H9 (cell line): ENCODE data around the gene KCNQ2. TPM values are rescaled to one million over a fixed set of nuclear protein-coding genes. Genes with fewer than 3 reads are reported as not detected.

Experiments used
- DNase-seq: peaks from one replicate; pipeline ENCODE4 v3.0.0-alpha.2; 2017
- H2AFZ ChIP-seq: one replicate; pipeline ENCODE4 v1.6.1; 2013; ENCODE audit warnings: mild to moderate bottlenecking, low read length, control low read depth, moderate library complexity
- H2AK5ac ChIP-seq: 2 replicates; pipeline ENCODE4 v1.6.1; 2013; ENCODE audit warnings: low read length, control low read depth, mixed read lengths; ENCODE audit not compliant: insufficient read length
- H2BK120ac ChIP-seq: one replicate; pipeline ENCODE4 v1.6.1; 2013; ENCODE audit warnings: low read depth, mild to moderate bottlenecking, low read length, control low read depth, inconsistent platforms; ENCODE audit not compliant: poor library complexity, severe bottlenecking
- H2BK12ac ChIP-seq: 2 replicates; pipeline ENCODE4 v1.6.1; 2013; ENCODE audit warnings: low read length, control low read depth, mixed read lengths, low read depth; ENCODE audit not compliant: insufficient read length
- H2BK15ac ChIP-seq: 2 replicates; pipeline ENCODE4 v1.6.1; 2013; ENCODE audit warnings: low read depth, low read length, control low read depth
- H2BK20ac ChIP-seq: one replicate; pipeline ENCODE4 v1.6.1; 2013; ENCODE audit warnings: low read depth, mild to moderate bottlenecking, low read length, control low read depth, inconsistent platforms; ENCODE audit not compliant: poor library complexity, severe bottlenecking
- H2BK5ac ChIP-seq: 2 replicates; pipeline ENCODE4 v1.6.1; 2013; ENCODE audit warnings: low read length, control low read depth, mixed read lengths; ENCODE audit not compliant: insufficient read length
- H3K14ac ChIP-seq: 2 replicates; pipeline ENCODE4 v1.6.1; 2013; ENCODE audit warnings: low read length, control low read depth; ENCODE audit not compliant: insufficient read depth
- H3K18ac ChIP-seq: 2 replicates; pipeline ENCODE4 v1.6.1; 2013; ENCODE audit warnings: low read depth, mild to moderate bottlenecking, mixed read lengths, low read length, control low read depth; ENCODE audit not compliant: insufficient read length
- H3K23ac ChIP-seq: 2 replicates; pipeline ENCODE4 v1.6.1; 2013; ENCODE audit warnings: low read length, control low read depth, mixed read lengths, low read depth; ENCODE audit not compliant: insufficient read length
- H3K23me2 ChIP-seq: 2 replicates; pipeline ENCODE4 v1.6.1; 2013; ENCODE audit warnings: low read depth, mild to moderate bottlenecking, mixed read lengths, low read length, control low read depth; ENCODE audit not compliant: insufficient read length, poor library complexity, severe bottlenecking
- H3K27ac ChIP-seq: 2 replicates; pipeline ENCODE4 v1.5.1; 2013; ENCODE audit warnings: low read length, control low read depth, mixed read lengths, low read depth; ENCODE audit not compliant: insufficient read length
- H3K27me3 ChIP-seq: 2 replicates; pipeline ENCODE4 v1.6.1; 2013; ENCODE audit warnings: low read length, control low read depth, inconsistent platforms; ENCODE audit not compliant: insufficient read depth
- H3K4ac ChIP-seq: 2 replicates; pipeline ENCODE4 v1.6.1; 2013; ENCODE audit warnings: low read depth, mild to moderate bottlenecking, control low read depth, inconsistent platforms, low read length, moderate library complexity
- H3K4me1 ChIP-seq: 2 replicates; pipeline ENCODE4 v1.6.1; 2013; ENCODE audit warnings: low read length, control low read depth, inconsistent platforms; ENCODE audit not compliant: insufficient read depth
- H3K4me2 ChIP-seq: 2 replicates; pipeline ENCODE4 v1.6.1; 2013; ENCODE audit warnings: low read length, control low read depth, mixed read lengths; ENCODE audit not compliant: insufficient read length, insufficient read depth
- H3K56ac ChIP-seq: 2 replicates; pipeline ENCODE4 v1.6.1; 2013; ENCODE audit warnings: low read depth, mild to moderate bottlenecking, mixed read lengths, low read length, control low read depth; ENCODE audit not compliant: insufficient read length
- H3K79me1 ChIP-seq: 2 replicates; pipeline ENCODE4 v1.6.1; 2013; ENCODE audit warnings: low read depth, mild to moderate bottlenecking, moderate library complexity, low read length, control low read depth, inconsistent platforms; ENCODE audit not compliant: insufficient read depth, poor library complexity, severe bottlenecking
- H3K79me2 ChIP-seq: 2 replicates; pipeline ENCODE4 v1.6.1; 2013; ENCODE audit warnings: low read length, control low read depth, inconsistent platforms; ENCODE audit not compliant: insufficient read depth
- H3K9ac ChIP-seq: 2 replicates; pipeline ENCODE4 v1.6.1; 2013; ENCODE audit warnings: low read length, control low read depth, mixed read lengths; ENCODE audit not compliant: insufficient read length; ENCODE audit errors: extremely low read depth
- H3K9me3 ChIP-seq: one replicate; pipeline ENCODE4 v1.6.1; 2013; ENCODE audit warnings: low read depth, low read length, inconsistent platforms; ENCODE audit not compliant: control insufficient read depth
- H3T11ph ChIP-seq: one replicate; pipeline ENCODE4 v1.6.1; 2013; ENCODE audit warnings: mild to moderate bottlenecking, low read length, control low read depth, inconsistent platforms
- H4K20me1 ChIP-seq: one replicate; pipeline ENCODE4 v1.6.1; 2013; ENCODE audit not compliant: control insufficient read depth, insufficient read length, insufficient read depth
- H4K5ac ChIP-seq: 2 replicates; pipeline ENCODE4 v1.6.1; 2013; ENCODE audit warnings: low read depth, mild to moderate bottlenecking, mixed read lengths, low read length, control low read depth; ENCODE audit not compliant: insufficient read length
- H4K8ac ChIP-seq: replicated peaks from 2 replicates; pipeline ENCODE4 v1.6.1; 2013; ENCODE audit warnings: low read length, control low read depth, mixed read lengths, low read depth; ENCODE audit not compliant: insufficient read length
- H4K91ac ChIP-seq: 2 replicates; pipeline ENCODE4 v1.6.1; 2013; ENCODE audit warnings: low read depth, mild to moderate bottlenecking, moderate library complexity, mixed read lengths, low read length, control low read depth; ENCODE audit not compliant: insufficient read length
- H3K27ac Mint-ChIP-seq, 3 experiments: 2 replicates in 2 of 3; 3 replicates in 1 of 3; pipeline ENCODE4 v1.8.0; 2020 to 2021; ENCODE audit warnings: mixed read lengths in 3 of 3, mild to moderate bottlenecking in 1 of 3, moderate library complexity in 1 of 3
- H3K27me3 Mint-ChIP-seq: 2 replicates; pipeline ENCODE4 v1.8.0; 2021; ENCODE audit warnings: low read depth, mild to moderate bottlenecking, moderate library complexity, mixed read lengths
- H3K36me3 Mint-ChIP-seq, 3 experiments: 2 replicates in 2 of 3; 3 replicates in 1 of 3; pipeline ENCODE4 v1.8.0; 2020 to 2021; ENCODE audit warnings: low read depth in 3 of 3, mixed read lengths in 3 of 3; ENCODE audit not compliant: insufficient read depth in 1 of 3
- H3K4me1 Mint-ChIP-seq, 2 experiments: 2 replicates each; pipeline ENCODE4 v1.8.0; 2020; ENCODE audit warnings: mixed read lengths in 2 of 2
- H3K4me3 Mint-ChIP-seq, 2 experiments: 2 replicates in 1 of 2; 3 replicates in 1 of 2; pipeline ENCODE4 v1.8.0; 2020 to 2021; ENCODE audit warnings: mild to moderate bottlenecking in 2 of 2, mixed read lengths in 2 of 2, moderate library complexity in 1 of 2
- H3K9me3 Mint-ChIP-seq, 2 experiments: 2 replicates in 1 of 2; 3 replicates in 1 of 2; pipeline ENCODE4 v1.8.0; 2020; ENCODE audit warnings: mild to moderate bottlenecking in 2 of 2, mixed read lengths in 2 of 2, moderate library complexity in 1 of 2
- WGBS: extraction: QIAGEN DNeasy Blood & Tissue Kit; methylation state at CpG from one replicate; pipeline ENCODE4 v1.1.7; 2013; ENCODE audit warnings: missing lambda C conversion rate, low lambda C conversion rate, mixed read lengths; ENCODE audit not compliant: insufficient read length; ENCODE audit errors: extremely low coverage; 5-methylcytosine and 5-hydroxymethylcytosine counted together
- total RNA-seq: library from RNA; stranded (reverse); gene quantifications from 2 replicates; pipeline ENCODE4 v1.2.1, GENCODE V29; 2021
- TF ChIP-seq, protein P1 (sequence below): fragments of 200-600 bp; sonication (generic); conservative IDR thresholded peaks from 3 replicates; pipeline ENCODE4 v1.8.0; 2021; ENCODE audit warnings: antibody characterized with exemption, mild to moderate bottlenecking

The KCNQ2 gene
- total RNA-seq, 1 experiment from 2014 or later, result 69.2 TPM

DNA sequence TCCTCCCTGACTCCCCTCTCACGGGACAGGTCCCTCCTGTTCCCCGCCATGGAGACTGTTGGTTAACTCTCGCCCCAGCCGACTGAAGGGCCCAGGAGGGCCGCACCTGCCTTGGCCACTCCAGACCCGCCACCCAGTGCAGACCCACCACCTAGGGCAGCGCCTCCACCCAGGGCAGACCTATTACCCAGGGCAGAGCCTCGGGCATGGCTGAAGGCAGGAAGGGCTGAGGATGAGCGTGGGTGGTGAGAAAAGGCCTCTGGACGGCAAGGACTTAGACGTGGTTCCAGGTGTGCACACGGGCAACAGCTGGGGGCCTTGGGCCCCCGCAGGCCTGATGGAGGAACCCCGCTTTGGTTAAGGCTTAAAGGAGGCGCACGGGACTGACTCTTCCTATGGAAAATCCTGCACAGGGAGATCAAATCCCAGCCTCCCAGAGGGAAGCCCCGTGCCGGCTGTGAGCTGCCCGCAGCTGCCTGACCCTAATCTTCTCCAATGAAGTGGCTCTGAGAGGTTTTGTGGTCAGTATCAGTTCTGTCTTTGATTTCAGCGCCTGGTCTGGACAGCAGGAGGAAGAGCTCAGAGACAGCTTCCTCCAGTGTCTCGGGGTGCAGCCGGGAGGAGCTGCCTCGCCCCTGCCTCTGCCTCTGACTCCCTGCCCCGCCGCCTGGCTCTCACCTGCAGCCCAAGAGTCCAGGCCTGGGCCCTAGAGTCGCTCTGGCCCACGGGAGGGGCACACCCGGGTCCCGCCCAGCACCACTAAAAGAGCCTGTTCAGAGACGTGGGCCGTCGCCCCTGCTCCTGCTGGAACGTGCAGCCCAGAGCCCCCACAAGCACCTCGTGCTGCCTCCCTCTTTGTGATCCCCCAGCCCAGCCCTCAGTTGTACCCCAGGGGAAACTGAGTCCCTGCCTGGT is 99.2 kb downstream of the KCNQ2 start:
- TF ChIP-seq, protein P1, sequence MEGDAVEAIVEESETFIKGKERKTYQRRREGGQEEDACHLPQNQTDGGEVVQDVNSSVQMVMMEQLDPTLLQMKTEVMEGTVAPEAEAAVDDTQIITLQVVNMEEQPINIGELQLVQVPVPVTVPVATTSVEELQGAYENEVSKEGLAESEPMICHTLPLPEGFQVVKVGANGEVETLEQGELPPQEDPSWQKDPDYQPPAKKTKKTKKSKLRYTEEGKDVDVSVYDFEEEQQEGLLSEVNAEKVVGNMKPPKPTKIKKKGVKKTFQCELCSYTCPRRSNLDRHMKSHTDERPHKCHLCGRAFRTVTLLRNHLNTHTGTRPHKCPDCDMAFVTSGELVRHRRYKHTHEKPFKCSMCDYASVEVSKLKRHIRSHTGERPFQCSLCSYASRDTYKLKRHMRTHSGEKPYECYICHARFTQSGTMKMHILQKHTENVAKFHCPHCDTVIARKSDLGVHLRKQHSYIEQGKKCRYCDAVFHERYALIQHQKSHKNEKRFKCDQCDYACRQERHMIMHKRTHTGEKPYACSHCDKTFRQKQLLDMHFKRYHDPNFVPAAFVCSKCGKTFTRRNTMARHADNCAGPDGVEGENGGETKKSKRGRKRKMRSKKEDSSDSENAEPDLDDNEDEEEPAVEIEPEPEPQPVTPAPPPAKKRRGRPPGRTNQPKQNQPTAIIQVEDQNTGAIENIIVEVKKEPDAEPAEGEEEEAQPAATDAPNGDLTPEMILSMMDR, result no peak
- Histone ChIP-seq H4K5ac (no peak overlapping the region), H2BK20ac (no peak overlapping the region), H3K79me2 (no peaks in the 10 kb centered on the region), H3K4me2 (no peak overlapping the region), H3K23me2 (no peaks in the 10 kb centered on the region), H3T11ph (no peak overlapping the region), H3K9ac (no peak overlapping the region), H3K14ac (peak overlapping the region; percentile 29; the same call in 1 of the 2 replicates), H2BK5ac (no peak overlapping the region), H4K20me1 (peaks cover 2% of the 10 kb centered on the region), H3K4ac (no peak overlapping the region), H3K56ac (no peak overlapping the region), H2AK5ac (no peak overlapping the region), H3K27ac (no peak overlapping the region), H4K91ac (no peak overlapping the region), H3K4me1 (peaks cover 4% of the 10 kb centered on the region; the same call in 1 of the 2 replicates), H3K23ac (no peak overlapping the region), H3K79me1 (no peaks in the 10 kb centered on the region), H4K8ac (no peak overlapping the region), H3K9me3 (no peaks in the 10 kb centered on the region), H2BK120ac (no peak overlapping the region), H2BK15ac (no peak overlapping the region), H3K27me3 (no peaks in the 10 kb centered on the region), H3K18ac (no peak overlapping the region), H2BK12ac (no peak overlapping the region), H2AFZ (no peak overlapping the region)
- Mint-ChIP-seq H3K27me3 (no peaks in the 10 kb centered on the region; the same call in 1 of the 2 replicates), H3K4me3 (no peak overlapping the region), H3K9me3 (peaks cover 0 to under 1% of the 10 kb centered on the region in 2 experiments; a peak in 1 of 5 replicates), H3K27ac (no peak overlapping the region), H3K4me1 (peaks cover 14 to 26% of the 10 kb centered on the region in 2 experiments), H3K36me3 (no peaks in the 10 kb centered on the region)
- no peak for DNase-seq
- WGBS, result no CpG with 5 or more reads among the region's 34 CpGs
